ENCODE measurements around the gene LRRC74A.

LRRC74A gene

GRCh38 chr14:76900682-76901081 lies 74.5 kb downstream of the LRRC74A start:
- Histone ChIP-seq H3K4me3 (no peak overlapping the region), H3K36me3 (ENCODE audit: insufficient read depth, low read length) (no peaks in the 10 kb centered on the region), H3K9ac (ENCODE audit: insufficient read length) (no peak overlapping the region), H3K9me3 (ENCODE audit: low read depth, low read length) (no peaks in the 10 kb centered on the region), H3K27ac (no peak overlapping the region)
- TF ChIP-seq EZH2 (IDR thresholded peaks at IDR 0.05) = no peak
- TF ChIP-seq POLR2AphosphoS5 (IDR thresholded peaks at IDR 0.05; ENCODE audit: borderline replicate concordance, low read depth, low read length) = no peak
- TF ChIP-seq FOXP2 (optimal IDR thresholded peaks at IDR 0.05; ENCODE audit: control extremely low read depth, extremely low read length, insufficient read depth) = no peak
- no peak for DNase-seq (ENCODE audit: low read depth, low spot score)

- H3K36me3 ChIP-seq (ENCODE audit: insufficient read depth, low read length) = no peaks in the 10 kb centered on the region
- H3K9me3 ChIP-seq (ENCODE audit: low read depth, low read length) = no peaks in the 10 kb centered on the region
- H3K27ac ChIP-seq = no peak overlapping the region
- TF ChIP-seq FOXP2 (optimal IDR thresholded peaks at IDR 0.05; ENCODE audit: control extremely low read depth, extremely low read length, insufficient read depth) = no peak
- TF ChIP-seq POLR2AphosphoS5 (IDR thresholded peaks at IDR 0.05; ENCODE audit: borderline replicate concordance, low read depth, low read length) = no peak
- TF ChIP-seq EZH2 (IDR thresholded peaks at IDR 0.05) = no peak
- H3K9ac ChIP-seq (ENCODE audit: insufficient read length) = no peak overlapping the region
- no peak for DNase-seq (ENCODE audit: low read depth, low spot score)
- no peak overlapping the region for H3K4me3 ChIP-seq
These were observed 75.2 kb downstream of the LRRC74A start for GRCh38 chr14:76901171-76902055.

GRCh38 chr14:76902591-76902990 lies 76.4 kb downstream of the LRRC74A start:
- Histone ChIP-seq H3K9me3 (ENCODE audit: low read depth, low read length) (no peaks in the 10 kb centered on the region), H3K36me3 (ENCODE audit: insufficient read depth, low read length) (no peaks in the 10 kb centered on the region), H3K27ac (no peak overlapping the region), H3K9ac (ENCODE audit: insufficient read length) (no peak overlapping the region), H3K4me3 (no peak overlapping the region)
- TF ChIP-seq POLR2AphosphoS5 (IDR thresholded peaks at IDR 0.05; ENCODE audit: borderline replicate concordance, low read depth, low read length) (no peak), FOXP2 (optimal IDR thresholded peaks at IDR 0.05; ENCODE audit: control extremely low read depth, extremely low read length, insufficient read depth) (no peak), EZH2 (IDR thresholded peaks at IDR 0.05) (no peak)
- DNase-seq (ENCODE audit: low read depth, low spot score) = no peak

- no peaks in the 10 kb centered on the region for H3K9me3 ChIP-seq (ENCODE audit: low read depth, low read length)
- no peak overlapping the region for H3K27ac ChIP-seq
- peak overlapping the region; percentile 52 for H3K4me3 ChIP-seq
- no peaks in the 10 kb centered on the region for H3K36me3 ChIP-seq (ENCODE audit: insufficient read depth, low read length)
- H3K9ac ChIP-seq (ENCODE audit: insufficient read length) = no peak overlapping the region
- TF ChIP-seq POLR2AphosphoS5 (IDR thresholded peaks at IDR 0.05; ENCODE audit: borderline replicate concordance, low read depth, low read length) (no peak), FOXP2 (optimal IDR thresholded peaks at IDR 0.05; ENCODE audit: control extremely low read depth, extremely low read length, insufficient read depth) (no peak), EZH2 (IDR thresholded peaks at IDR 0.05) (no peak)
- no peak for DNase-seq (ENCODE audit: low read depth, low spot score)
These were observed 78.0 kb downstream of the LRRC74A start for GRCh38 chr14:76904100-76904739.

GRCh38 chr14:76904740-76905569 lies 78.7 kb downstream of the LRRC74A start:
- no peaks in the 10 kb centered on the region for H3K36me3 ChIP-seq (ENCODE audit: insufficient read depth, low read length)
- H3K4me3 ChIP-seq = peak overlapping the region; percentile 52
- no peak overlapping the region for H3K9ac ChIP-seq (ENCODE audit: insufficient read length)
- peak; percentile 99 for DNase-seq (ENCODE audit: low read depth, low spot score)
- no peaks in the 10 kb centered on the region for H3K9me3 ChIP-seq (ENCODE audit: low read depth, low read length)
- peak; percentile 99 for TF ChIP-seq FOXP2 (optimal IDR thresholded peaks at IDR 0.05; ENCODE audit: control extremely low read depth, extremely low read length, insufficient read depth)
- no peak for TF ChIP-seq EZH2 (IDR thresholded peaks at IDR 0.05)
- peak; percentile 75 for TF ChIP-seq POLR2AphosphoS5 (IDR thresholded peaks at IDR 0.05; ENCODE audit: borderline replicate concordance, low read depth, low read length)
- no peak overlapping the region for H3K27ac ChIP-seq

- Histone ChIP-seq H3K9me3 (ENCODE audit: low read depth, low read length) (no peaks in the 10 kb centered on the region), H3K4me3 (no peak overlapping the region), H3K27ac (no peak overlapping the region), H3K9ac (ENCODE audit: insufficient read length) (no peak overlapping the region), H3K36me3 (ENCODE audit: insufficient read depth, low read length) (no peaks in the 10 kb centered on the region)
- DNase-seq (ENCODE audit: low read depth, low spot score) = no peak
- TF ChIP-seq EZH2 (IDR thresholded peaks at IDR 0.05) (no peak), POLR2AphosphoS5 (IDR thresholded peaks at IDR 0.05; ENCODE audit: borderline replicate concordance, low read depth, low read length) (no peak), FOXP2 (optimal IDR thresholded peaks at IDR 0.05; ENCODE audit: control extremely low read depth, extremely low read length, insufficient read depth) (no peak)
These were observed 82.6 kb downstream of the LRRC74A start for GRCh38 chr14:76908834-76909233.

- no peaks in the 10 kb centered on the region for H3K9me3 ChIP-seq (ENCODE audit: low read depth, low read length)
- no peaks in the 10 kb centered on the region for H3K36me3 ChIP-seq (ENCODE audit: insufficient read depth, low read length)
- no peak for TF ChIP-seq POLR2AphosphoS5 (IDR thresholded peaks at IDR 0.05; ENCODE audit: borderline replicate concordance, low read depth, low read length)
- no peak for TF ChIP-seq FOXP2 (optimal IDR thresholded peaks at IDR 0.05; ENCODE audit: control extremely low read depth, extremely low read length, insufficient read depth)
- TF ChIP-seq EZH2 (IDR thresholded peaks at IDR 0.05) = no peak
- no peak overlapping the region for H3K27ac ChIP-seq
- DNase-seq (ENCODE audit: low read depth, low spot score) = no peak
- H3K9ac ChIP-seq (ENCODE audit: insufficient read length) = no peak overlapping the region
- H3K4me3 ChIP-seq = no peak overlapping the region
These were observed 83.1 kb downstream of the LRRC74A start for GRCh38 chr14:76909266-76909665.

Data from SK-N-MC (cell line).